Ovary (tissue), 9 donors: ENCODE measurements around the gene MAS1L. TPM values are rescaled to one million over a fixed set of nuclear protein-coding genes. Genes with fewer than 3 reads are reported as not detected.

Source experiments
- DNase-seq, 5 donors: peaks; one replicate each; pipeline ENCODE4 v3.0.0-alpha.2; 2019 to 2020
- H3K27ac ChIP-seq, 2 donors: fragments of 200-600 bp; one replicate each; pipeline versions ENCODE4 v1.5.1 to v1.8.0; 2019 to 2022
- H3K27me3 ChIP-seq: fragments of 200-600 bp; one replicate; pipeline ENCODE4 v1.8.0; 2022
- H3K36me3 ChIP-seq: fragments of 200-600 bp; sonication (generic); one replicate; pipeline ENCODE4 v1.5.1; 2019
- H3K4me1 ChIP-seq: one replicate; pipeline ENCODE4 v1.8.1; 2013; ENCODE audit warnings: mild to moderate bottlenecking, moderate library complexity; ENCODE audit not compliant: insufficient read depth
- H3K4me3 ChIP-seq: fragments of 200-600 bp; sonication (generic); one replicate; pipeline ENCODE4 v1.5.1; 2017
- H3K9me3 ChIP-seq, 2 donors: fragments of 200-600 bp in 1 of 2; sonication (generic) in 1 of 2; one replicate each; pipeline versions ENCODE4 v1.5.1 to v1.8.1; 2013 to 2019; ENCODE audit warnings: mild to moderate bottlenecking in 1 of 2, moderate library complexity in 1 of 2
- EP300 ChIP-seq: sonication (generic); formaldehyde crosslinking; IDR thresholded peaks from one replicate; pipeline ENCODE4 v1.6.1; 2017; ENCODE audit warnings: antibody characterized with exemption
- POLR2A ChIP-seq: fragments of 450-650 bp; IDR thresholded peaks from one replicate; pipeline ENCODE4 v1.6.1; 2017; ENCODE audit warnings: antibody characterized with exemption, mild to moderate bottlenecking, moderate library complexity
- WGBS, 3 donors: extraction: QIAGEN DNeasy Blood & Tissue Kit in 1 of 3; methylation state at CpG; one replicate each; pipeline versions ENCODE4 v1.1.5 to v1.1.7; 2013 to 2017; 5-methylcytosine and 5-hydroxymethylcytosine counted together
- intact Hi-C, 4 donors: fragments of 100-400 bp; cut with DNase I; formaldehyde crosslinking; loops; one replicate each; pipeline versions ENCODE4 v1.11.0 to v1.15.1; 2022 to 2023
- polyA plus RNA-seq, 2 donors: library from polyadenylated mRNA; stranded (reverse); fragments of 200-250 nt in 1 of 2; fragments of 350-450 nt in 1 of 2; fragmentation: Illumina TruSeq in 1 of 2; extraction: RNeasy Lipid Tissue Mini Kit (QIAGEN cat#74804) in 1 of 2; gene quantifications; one replicate each; pipeline ENCODE4 v1.2.3, GENCODE V29; 2013 to 2014
- total RNA-seq, 7 donors: library from RNA; depleted of rRNA in 2 of 7; stranded (reverse); fragments of >200 nt in 2 of 7; fragmentation: NEBNext Ultra II Directional in 3 of 7; extraction: Animal tissue kit (Norgen Biotek cat#: 25700) in 3 of 7; gene quantifications; one replicate each; pipeline versions ENCODE4 v1.1.0 to v1.2.4, GENCODE V29; 2016 to 2023
- TF ChIP-seq, protein P1 (sequence below), 3 donors: fragments of 450-650 bp in 2 of 3; fragments of 200-600 bp in 1 of 3; IDR thresholded peaks; one replicate each; pipeline versions ENCODE4 v1.5.1 to v1.8.0; 2016 to 2022; ENCODE audit warnings: antibody characterized with exemption in 3 of 3, mild to moderate bottlenecking in 1 of 3
- donor health status: DM: no; HTN: no; CAD: no; lungs with moderate emphysema.
- donor health status: DM: no; HTN: no; CAD: no.
- donor health status: Bipolar disorder and iron deficiency.
- donor health status: DM: yes; HTN: yes; CAD: no.
- donor health status: DM: no; HTN: no; CAD: no.
- donor health status: DM: yes; HTN: yes; CAD: no.

The MAS1L gene
- total and polyA plus RNA-seq, 9 donors: 0.15 TPM; not detected in 8

DNA sequence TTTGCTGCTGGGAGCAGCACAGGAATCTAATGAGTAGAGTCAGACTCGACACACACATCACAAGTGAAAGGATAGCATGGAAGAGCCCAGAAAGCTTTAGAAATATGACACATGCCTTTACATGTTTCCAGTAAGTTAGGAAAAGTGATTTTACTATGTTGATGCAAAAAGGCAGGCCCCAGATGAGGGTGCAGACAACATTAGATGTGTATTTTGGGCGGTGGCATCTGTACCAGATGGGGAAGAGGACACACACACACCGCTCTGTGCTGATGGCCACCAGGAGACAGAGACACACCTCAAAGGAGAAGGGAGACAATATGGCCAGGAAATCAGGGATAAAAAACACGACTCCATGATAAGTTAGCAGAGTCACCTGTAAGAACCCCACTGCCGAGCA is 625 bp downstream of the MAS1L start:
- 71 to 75% (median 74%) methylated on average over 5 of the region's 5 CpGs for WGBS, 3 donors
- DNase-seq: no peak

DNA sequence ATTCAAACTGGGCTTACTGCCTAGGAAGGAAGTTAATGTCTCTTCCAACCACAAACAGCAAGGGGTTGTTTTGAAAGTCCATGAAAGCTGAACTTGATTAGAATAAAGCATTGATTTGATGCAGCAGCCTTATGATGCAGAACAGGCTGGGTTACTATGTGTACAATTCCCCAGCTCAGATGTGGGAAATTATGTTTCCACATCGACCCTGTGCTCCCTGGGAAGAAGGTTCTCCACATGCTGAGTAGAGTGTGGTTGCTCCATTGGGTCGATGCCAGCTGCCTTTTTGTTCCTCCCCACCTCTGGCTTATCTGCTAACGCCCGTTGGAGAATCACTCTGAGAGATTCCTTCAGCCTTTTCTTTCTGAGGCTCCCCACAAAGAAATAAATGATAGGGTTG is 1.2 kb downstream of the MAS1L start:
- no peak for TF ChIP-seq EP300
- TF ChIP-seq, protein P1, sequence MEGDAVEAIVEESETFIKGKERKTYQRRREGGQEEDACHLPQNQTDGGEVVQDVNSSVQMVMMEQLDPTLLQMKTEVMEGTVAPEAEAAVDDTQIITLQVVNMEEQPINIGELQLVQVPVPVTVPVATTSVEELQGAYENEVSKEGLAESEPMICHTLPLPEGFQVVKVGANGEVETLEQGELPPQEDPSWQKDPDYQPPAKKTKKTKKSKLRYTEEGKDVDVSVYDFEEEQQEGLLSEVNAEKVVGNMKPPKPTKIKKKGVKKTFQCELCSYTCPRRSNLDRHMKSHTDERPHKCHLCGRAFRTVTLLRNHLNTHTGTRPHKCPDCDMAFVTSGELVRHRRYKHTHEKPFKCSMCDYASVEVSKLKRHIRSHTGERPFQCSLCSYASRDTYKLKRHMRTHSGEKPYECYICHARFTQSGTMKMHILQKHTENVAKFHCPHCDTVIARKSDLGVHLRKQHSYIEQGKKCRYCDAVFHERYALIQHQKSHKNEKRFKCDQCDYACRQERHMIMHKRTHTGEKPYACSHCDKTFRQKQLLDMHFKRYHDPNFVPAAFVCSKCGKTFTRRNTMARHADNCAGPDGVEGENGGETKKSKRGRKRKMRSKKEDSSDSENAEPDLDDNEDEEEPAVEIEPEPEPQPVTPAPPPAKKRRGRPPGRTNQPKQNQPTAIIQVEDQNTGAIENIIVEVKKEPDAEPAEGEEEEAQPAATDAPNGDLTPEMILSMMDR (IDR thresholded peaks at IDR 0.05): no peak
- TF ChIP-seq POLR2A: no peak
- no peak for DNase-seq
- H3K4me1 ChIP-seq: no peaks in the 10 kb centered on the region
- H3K36me3 ChIP-seq: no peaks in the 10 kb centered on the region
- H3K27ac ChIP-seq: no peak overlapping the region
- no peak overlapping the region for H3K4me3 ChIP-seq
- no peaks in the 10 kb centered on the region for H3K27me3 ChIP-seq
- H3K9me3 ChIP-seq: no peaks in the 10 kb centered on the region
- intact Hi-C loops: no loop called here
- WGBS, 3 donors: 41 to 51% (median 45%) methylated on average over 4 of the region's 4 CpGs

More for the DNA sequence above, 625 bp downstream of the MAS1L start:
- H3K27me3 ChIP-seq: no peaks in the 10 kb centered on the region
- no peaks in the 10 kb centered on the region for H3K9me3 ChIP-seq
- intact Hi-C loops: no loop called here
- TF ChIP-seq POLR2A (no peak), EP300 (no peak)
- TF ChIP-seq, protein P1 (IDR thresholded peaks at IDR 0.05): no peak
- H3K4me3 ChIP-seq: no peak overlapping the region
- H3K36me3 ChIP-seq: no peaks in the 10 kb centered on the region
- no peaks in the 10 kb centered on the region for H3K4me1 ChIP-seq
- H3K27ac ChIP-seq: no peak overlapping the region

DNA sequence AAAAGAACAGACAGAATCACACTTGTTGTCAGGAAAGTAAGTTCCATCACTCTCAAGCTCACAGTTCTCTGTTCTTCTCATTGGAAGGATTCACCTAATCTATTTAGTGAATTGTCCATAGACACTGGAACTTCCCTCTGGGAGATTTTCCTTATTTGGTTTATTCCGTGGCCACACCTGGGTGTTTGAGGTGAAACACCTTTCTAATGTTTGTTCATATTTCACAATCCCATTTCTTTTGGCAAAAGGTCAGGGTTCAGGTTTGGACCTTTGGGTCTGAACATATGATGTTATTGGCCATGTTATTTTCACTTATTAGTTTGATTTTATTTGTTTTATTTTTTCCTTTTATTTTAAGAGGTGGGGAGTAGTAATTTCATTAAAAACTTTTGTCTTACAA is 4.0 kb downstream of the MAS1L start:
- no peaks in the 10 kb centered on the region for H3K27me3 ChIP-seq
- no peak overlapping the region for H3K27ac ChIP-seq
- H3K9me3 ChIP-seq: no peaks in the 10 kb centered on the region
- TF ChIP-seq, protein P1 (IDR thresholded peaks at IDR 0.05): no peak
- TF ChIP-seq POLR2A (no peak), EP300 (no peak)
- no peak for DNase-seq
- no peaks in the 10 kb centered on the region for H3K4me1 ChIP-seq
- no peak overlapping the region for H3K4me3 ChIP-seq
- intact Hi-C loops: no loop called here
- H3K36me3 ChIP-seq: no peaks in the 10 kb centered on the region
- 67 to 81% (median 80%) methylated on average over 1 of the region's 1 CpG for WGBS, 3 donors

DNA sequence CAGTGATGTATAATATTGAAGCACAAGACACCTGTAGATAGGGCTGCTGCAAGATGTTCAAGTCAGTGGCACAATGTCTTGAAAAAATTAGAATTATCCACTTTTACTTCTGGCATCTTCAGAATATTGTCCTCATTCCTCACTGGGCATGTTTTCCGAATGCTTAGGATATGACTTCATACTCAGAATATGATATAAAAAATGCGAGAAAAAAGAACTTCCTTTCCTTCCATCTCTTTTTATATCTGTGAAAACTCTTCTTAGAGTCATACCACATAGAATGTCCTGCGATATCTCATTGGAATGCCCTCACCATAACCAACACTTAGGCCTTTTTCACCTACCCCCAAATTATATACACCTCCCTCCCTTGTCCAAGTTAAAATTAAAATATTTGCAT is 4.6 kb downstream of the MAS1L start:
- Histone ChIP-seq H3K4me3 (no peak overlapping the region), H3K27ac (no peak overlapping the region), H3K9me3 (no peaks in the 10 kb centered on the region), H3K36me3 (no peaks in the 10 kb centered on the region), H3K4me1 (no peaks in the 10 kb centered on the region), H3K27me3 (no peaks in the 10 kb centered on the region)
- intact Hi-C loops: no loop called here
- 70 to 77% (median 73%) methylated on average over 3 of the region's 3 CpGs for WGBS, 3 donors
- TF ChIP-seq EP300 (no peak), POLR2A (no peak)
- TF ChIP-seq, protein P1 (IDR thresholded peaks at IDR 0.05): no peak
- DNase-seq: no peak
